Suprapubic skin (tissue), 3 donors: ENCODE measurements around the gene IRF2BPL.
A peak's percentile ranks its signal among the peaks of the same experiment; 100 is the strongest.

Experiments used
- POLR2A ChIP-seq, 2 donors: fragments of 450-650 bp; IDR thresholded peaks; one replicate each; pipeline ENCODE4 v1.6.1; 2017; ENCODE audit warnings: antibody characterized with exemption in 2 of 2, mild to moderate bottlenecking in 2 of 2, moderate library complexity in 2 of 2
- TF ChIP-seq, protein P1 (sequence below), 2 donors: fragments of 200-600 bp in 1 of 2; fragments of 450-650 bp in 1 of 2; sonication (generic) in 1 of 2; IDR thresholded peaks; one replicate each; pipeline ENCODE4 v1.5.1; 2016 to 2019; ENCODE audit warnings: antibody characterized with exemption in 2 of 2, mild to moderate bottlenecking in 1 of 2, moderate library complexity in 1 of 2

DNA sequence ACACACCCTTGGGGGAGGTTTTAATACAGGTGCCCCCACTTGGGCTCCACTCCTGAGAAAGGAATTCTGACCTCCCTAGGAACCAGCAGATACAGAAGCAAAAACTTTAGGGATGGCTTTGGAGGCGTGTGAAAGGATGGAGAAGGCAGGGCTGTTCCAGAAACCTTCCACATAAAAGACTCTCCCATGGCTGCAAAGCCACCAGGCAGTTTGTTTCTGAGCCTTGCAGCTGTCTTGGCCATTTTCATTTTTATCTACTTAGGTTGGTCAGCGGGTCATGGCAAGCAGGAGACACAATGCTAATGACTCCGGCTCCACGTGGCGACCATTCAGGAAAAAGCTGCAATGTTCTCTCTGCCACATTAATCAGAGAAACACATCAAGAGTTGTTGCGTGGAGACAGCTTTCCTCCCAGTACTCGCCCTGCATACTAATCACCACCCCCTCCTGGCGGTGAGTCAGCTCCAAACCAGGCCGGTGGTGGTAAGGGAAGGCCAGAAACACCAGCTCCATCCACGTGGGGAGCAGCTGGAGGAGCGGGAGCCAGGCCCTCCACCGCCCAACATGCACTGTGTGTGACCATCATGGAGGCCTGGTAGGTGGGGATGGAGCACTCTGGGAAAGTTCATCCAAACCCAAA, 30.9 kb upstream of the IRF2BPL start:
- no peak for TF ChIP-seq POLR2A (IDR thresholded peaks at IDR 0.05)
- TF ChIP-seq, protein P1, sequence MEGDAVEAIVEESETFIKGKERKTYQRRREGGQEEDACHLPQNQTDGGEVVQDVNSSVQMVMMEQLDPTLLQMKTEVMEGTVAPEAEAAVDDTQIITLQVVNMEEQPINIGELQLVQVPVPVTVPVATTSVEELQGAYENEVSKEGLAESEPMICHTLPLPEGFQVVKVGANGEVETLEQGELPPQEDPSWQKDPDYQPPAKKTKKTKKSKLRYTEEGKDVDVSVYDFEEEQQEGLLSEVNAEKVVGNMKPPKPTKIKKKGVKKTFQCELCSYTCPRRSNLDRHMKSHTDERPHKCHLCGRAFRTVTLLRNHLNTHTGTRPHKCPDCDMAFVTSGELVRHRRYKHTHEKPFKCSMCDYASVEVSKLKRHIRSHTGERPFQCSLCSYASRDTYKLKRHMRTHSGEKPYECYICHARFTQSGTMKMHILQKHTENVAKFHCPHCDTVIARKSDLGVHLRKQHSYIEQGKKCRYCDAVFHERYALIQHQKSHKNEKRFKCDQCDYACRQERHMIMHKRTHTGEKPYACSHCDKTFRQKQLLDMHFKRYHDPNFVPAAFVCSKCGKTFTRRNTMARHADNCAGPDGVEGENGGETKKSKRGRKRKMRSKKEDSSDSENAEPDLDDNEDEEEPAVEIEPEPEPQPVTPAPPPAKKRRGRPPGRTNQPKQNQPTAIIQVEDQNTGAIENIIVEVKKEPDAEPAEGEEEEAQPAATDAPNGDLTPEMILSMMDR (IDR thresholded peaks at IDR 0.05): peak in 1 of 2 donors; percentile 9
